Sciatic nerve (tissue), 2 donors: ENCODE data around the gene PCSK5. TPM values are rescaled to one million over a fixed set of nuclear protein-coding genes. Genes with fewer than 3 reads are reported as not detected.

Experiments used
- ATAC-seq: fragments of 200-7000 bp; cut with Tn5 transposase; one replicate; pipeline ENCODE4 v1.9.1; 2020; ENCODE audit warnings: mild to moderate bottlenecking, moderate library complexity
- DNase-seq: peaks from one replicate; pipeline ENCODE4 v3.0.0-alpha.2; 2020; ENCODE audit warnings: low spot score
- intact Hi-C: fragments of 100-400 bp; cut with DNase I; formaldehyde crosslinking; loops from one replicate; pipeline ENCODE4 v1.14.2; 2022
- total RNA-seq: library from RNA; stranded (reverse); fragmentation: NEBNext Ultra II Directional; extraction: Animal tissue kit (Norgen Biotek cat#: 25700); gene quantifications from one replicate; pipeline ENCODE4 v1.2.1, GENCODE V29; 2021
- donor health status: DM: no; HTN: no; CAD: no.
- donor health status: DM: no; HTN: no; CAD: no.

Gene PCSK5
- total RNA-seq, 1 donor from 2014 or later, result 18.8 TPM

DNA sequence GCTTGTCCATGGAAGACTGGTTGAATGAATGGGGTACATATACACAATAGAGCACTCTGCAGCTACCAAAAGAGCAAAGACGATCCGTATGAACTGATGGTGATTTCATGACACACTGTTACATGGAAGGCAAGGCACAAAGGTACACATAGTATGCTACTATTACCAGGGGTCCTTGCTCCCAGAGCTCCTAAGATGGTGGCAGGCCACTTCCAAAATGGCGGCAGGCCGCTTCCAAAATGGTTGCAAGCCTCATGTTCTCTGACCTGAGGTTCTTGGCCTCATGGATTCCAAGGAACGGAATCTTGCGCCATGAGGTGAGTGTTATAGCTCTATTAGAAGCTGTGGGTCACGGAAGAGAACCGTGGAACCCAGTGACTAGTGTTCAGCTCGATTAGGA, 356.2 kb downstream of the PCSK5 start:
- ATAC-seq (no peak), DNase-seq (no peak)
- intact Hi-C loops, result no loop called here

DNA sequence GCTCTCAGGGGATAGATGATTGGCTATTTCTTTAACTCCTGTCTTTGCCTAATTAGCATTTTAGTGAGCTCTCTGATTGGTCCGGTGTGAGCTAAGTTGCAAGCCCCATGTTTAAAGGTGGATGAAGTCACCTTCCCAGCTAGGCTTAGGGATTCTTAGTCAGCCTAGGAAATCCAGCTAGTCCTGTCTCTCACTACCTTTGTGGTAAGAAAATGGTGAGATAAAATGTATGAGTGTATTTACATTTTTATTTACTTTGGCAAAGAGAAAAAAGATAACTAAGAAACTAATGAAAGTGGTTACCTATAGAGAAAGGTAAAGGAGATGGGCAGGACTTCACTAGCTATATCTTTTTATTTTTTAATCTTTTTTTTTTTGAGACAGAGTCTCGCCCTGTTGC, 357.0 kb downstream of the PCSK5 start:
- DNase-seq (no peak), ATAC-seq (no peak)
- intact Hi-C loops, result no loop called here

DNA sequence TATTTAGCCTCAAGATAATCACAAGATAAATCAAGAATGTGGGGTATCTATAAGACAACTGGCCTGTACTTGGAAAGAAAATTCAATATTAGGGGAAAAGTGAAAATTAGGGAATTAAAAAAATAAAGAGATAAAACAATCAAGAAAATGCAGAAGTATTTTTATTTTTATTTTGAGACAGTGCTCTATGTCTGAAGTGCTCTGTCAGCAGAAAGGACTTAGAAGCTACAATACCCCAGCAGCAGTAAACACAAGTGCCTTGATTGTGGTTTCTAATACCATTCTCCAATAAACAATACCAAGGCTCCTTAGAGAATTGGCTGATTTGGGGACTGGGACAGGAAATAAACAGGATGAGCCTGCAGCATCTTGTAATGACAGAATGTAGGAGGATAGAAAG, 358.8 kb downstream of the PCSK5 start:
- no peak for ATAC-seq
- DNase-seq, result no peak
- intact Hi-C loops, result no loop called here

DNA sequence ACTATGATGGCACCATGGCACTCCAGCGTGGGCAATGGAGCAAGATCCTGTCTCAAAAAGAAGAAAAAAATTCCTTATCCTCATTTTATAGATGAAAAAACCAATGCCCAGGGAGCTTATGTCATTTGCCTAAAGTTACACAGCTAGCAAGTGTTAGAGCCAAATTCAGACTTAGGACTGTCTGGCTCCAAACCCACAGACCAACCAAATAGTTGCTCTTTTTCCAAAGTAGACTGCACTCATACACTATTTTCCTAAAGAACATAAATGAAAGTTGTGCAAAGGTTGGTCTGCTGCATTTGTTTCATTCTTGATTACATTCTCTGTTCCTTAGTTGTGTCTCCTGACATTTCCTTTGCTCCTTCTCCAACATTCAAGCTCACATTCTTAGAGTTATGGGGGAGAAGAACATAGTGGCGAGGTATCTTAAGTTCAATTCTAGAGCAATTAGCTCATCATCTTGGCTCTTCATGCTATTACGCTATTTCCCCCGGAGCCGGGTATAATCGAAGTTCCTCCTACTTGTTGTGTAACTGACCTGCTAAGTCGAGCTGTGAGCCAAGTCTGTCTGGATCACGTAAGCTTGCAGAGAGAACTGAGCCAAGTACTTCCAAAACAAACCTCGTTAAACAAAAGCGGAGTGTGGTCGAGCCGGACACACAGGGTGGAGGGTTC, 365.4 kb downstream of the PCSK5 start:
- intact Hi-C loops, result no loop called here
- ATAC-seq (peak; percentile 98), DNase-seq (peak; percentile 71)

DNA sequence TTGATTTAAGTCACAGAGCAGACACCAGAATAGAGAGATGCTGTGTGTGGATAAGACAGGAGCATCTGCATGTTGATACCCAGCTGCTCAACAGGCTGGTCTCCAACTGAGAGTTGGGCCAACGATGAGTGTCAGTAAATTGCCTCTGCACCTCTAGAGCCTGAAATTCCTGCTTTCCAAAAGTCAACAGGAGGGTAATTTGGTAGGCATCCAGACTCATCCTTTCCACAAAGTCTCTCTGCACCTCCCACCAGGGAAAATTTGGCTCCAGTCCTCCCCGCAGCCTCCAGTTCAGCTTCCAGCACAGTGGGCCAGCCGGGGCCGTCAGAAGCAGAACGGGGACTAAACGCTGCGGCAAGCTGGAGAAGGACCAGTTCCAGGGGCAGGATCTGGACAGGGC, 366.8 kb downstream of the PCSK5 start:
- ATAC-seq (peak; percentile 46), DNase-seq (peak; percentile 59)
- intact Hi-C loops, result no loop called here

DNA sequence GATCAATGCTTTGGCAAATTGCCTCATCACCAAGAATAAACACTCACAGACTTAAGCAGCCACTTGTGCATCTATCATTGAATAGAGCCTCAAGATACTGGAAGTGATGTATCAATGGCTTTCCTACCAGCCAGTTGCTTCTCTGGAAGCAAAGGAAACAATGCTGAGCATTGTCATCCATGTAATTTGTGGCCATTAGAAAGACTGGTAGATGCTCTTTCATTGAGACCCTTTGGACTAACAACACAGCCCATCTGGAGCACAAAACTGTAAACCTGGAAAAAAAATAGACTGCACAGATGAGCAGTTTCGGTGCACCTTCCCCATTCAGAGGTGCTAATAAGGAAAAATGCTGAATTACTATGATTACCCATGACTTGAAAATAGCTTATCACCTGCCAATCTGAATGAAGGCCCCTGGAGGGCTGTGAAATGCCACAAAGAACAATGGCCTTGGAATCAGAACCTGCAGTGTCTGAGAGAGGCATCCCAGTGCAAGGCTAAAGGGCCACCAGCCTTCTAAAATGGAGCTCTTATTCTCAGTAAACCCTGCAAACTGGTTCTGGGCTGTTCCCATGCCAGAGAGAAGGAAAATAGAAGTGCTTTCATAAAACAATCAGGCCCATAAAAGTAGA, 376.3 kb downstream of the PCSK5 start:
- ATAC-seq, result peak; percentile 20
- intact Hi-C loops, result no loop called here
- DNase-seq, result no peak

DNA sequence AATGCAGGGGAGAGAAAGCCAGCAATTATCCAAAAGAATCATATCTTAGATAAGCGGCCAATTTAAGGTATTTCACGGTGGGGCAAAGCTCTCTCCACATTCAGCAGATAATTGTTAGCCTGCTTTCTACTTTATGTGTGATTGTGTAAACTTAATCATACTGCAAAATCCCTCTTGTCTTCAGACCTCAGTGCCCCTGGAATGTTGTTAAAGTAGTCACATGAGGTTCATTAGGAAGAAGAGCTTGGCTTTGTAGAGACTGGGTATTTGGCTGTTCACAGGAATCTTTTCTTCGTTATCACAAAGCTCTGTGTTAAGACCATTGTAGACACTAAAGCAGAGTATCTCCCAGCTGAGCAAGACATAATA, 376.8 kb downstream of the PCSK5 start:
- DNase-seq (no peak), ATAC-seq (peak; percentile 24)
- intact Hi-C loops, result no loop called here

DNA sequence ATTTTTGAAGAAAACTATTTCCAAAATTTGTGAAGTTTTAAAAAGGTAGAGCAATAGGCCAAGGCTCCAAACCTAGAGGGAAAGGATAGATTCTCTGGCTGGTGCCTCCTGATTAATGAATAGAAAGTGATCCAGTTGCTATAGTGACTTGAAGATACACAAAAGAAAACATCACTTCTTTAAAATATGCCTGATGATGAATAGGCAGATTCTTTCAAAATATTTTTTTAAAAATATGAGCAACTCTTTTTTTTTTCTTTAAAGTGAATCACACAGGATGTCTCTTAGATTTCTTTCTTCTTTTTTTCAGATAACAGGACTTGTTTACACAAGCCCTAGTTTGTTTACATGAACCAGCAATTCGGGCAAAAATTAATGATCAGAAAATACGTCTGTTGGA, 379.3 kb downstream of the PCSK5 start:
- ATAC-seq (no peak), DNase-seq (no peak)
- intact Hi-C loops, result no loop called here

DNA sequence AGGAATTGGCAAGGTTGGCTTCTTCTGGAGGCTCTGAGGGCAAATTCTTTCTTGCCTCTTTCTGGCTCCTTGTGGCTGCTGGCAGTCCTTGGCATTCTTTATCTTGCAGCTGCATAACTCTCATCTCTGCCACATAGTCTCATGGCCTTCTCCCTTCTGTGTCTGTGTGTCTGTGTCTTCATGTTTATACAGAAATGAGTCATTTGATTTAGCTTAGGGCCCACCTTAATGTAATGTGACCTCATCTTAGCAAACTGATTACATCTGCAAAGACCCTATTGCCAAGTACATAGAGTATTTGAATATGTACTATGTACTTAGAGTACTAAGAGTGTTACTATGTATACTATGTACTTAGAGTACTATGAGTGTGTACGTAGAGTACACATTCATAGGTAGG, 381.3 kb downstream of the PCSK5 start:
- ATAC-seq (no peak), DNase-seq (no peak)
- intact Hi-C loops, result no loop called here

DNA sequence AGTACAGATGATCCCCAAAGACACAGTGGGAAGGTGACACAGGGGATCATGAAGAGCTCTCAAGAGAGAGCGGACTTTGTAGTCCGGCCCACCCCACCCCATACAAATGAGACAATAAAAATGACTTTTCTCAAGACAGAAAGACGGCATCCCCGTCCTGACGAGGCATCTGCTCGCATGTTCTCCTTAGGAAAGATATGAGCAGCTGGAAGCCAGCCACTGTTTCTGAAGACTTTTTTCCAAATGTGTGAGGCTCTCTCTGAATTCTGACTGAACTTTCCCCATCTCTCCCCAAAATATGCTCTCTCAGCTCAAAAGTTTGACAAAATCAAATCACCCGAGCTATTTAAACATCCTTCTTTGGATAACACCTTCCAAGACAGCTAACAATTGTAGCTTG, 398.6 kb downstream of the PCSK5 start:
- intact Hi-C loops, result no loop called here
- ATAC-seq, result no peak

DNA sequence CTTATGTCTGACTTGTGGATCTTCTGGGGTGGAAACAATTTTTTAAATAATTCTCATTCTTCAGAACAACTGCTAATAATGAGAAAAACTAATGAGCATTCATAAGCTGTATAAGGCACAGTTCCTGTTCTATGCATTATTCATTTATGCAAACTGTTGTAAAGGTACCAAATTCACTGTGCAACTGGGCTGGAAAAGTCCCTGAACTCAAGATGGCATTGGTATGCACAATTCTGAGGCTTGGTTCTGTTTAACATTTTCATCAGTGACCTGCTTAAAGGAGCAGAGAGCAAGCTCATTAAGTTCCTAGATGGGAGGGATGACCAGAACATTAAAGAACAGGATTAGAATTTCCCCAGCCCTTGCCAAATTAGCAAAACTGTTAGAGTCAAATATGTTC, 399.2 kb downstream of the PCSK5 start:
- DNase-seq, result no peak
- ATAC-seq, result no peak
- intact Hi-C loops, result no loop called here

More for the DNA sequence above, 398.6 kb downstream of the PCSK5 start:
- no peak for DNase-seq

DNA sequence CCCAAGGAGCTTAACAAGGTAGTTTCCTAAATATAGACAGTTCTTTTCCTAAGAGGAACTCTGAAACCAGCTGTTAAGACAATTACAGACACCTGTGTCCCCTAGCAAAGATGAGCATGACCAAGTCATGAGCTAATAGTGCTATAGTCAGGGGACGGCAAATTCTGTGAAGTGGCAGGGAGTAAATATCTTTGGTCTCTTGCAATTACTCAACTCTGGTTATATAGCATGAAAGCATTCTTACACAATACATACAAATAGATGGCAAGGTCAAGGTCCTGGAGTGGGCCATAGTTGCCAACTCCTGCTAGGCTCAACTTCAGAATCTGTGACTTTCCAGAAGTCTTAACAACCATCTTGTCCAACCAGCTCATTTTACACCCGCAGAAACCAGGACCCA, 400.1 kb downstream of the PCSK5 start:
- DNase-seq (no peak), ATAC-seq (no peak)
- intact Hi-C loops, result no loop called here

DNA sequence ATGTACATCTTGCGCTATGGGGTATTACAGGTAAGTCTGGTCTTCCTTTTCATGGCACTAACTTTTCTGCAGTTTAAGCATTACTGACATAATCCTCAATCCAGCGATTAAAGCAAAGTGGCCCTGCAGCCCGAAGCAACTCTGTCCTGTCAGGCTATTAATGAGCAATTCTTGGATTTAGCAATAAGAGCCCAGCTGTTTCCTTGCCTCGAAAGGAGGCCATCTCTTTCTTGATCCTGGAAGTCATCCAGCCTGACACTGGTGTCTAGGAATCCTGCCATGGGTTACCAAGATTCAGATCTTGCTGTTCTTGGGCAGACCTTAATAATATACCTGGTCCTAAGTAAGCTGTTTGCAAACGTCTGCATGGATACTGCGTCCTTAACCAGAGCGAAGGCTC, 401.8 kb downstream of the PCSK5 start:
- intact Hi-C loops, result no loop called here
- ATAC-seq, result peak; percentile 56
- no peak for DNase-seq

DNA sequence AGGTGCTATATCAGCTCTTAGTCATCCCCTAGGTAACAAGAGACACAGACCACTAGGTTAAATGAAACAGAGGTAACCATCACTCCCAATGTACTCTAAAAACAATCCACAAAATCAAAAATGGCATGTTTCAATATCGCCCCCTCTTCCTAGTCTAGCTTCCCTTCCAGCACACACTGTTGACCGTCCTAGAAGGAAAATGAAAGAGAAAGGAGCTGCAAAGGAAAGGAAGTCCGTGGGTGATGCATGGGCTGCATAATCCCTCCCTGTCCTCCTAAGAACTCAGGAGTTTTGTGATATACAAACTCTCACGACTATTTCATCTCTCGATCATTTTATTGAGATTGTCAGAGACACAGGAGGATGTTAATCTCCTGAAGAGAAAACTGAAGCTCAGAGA, 402.2 kb downstream of the PCSK5 start:
- intact Hi-C loops, result no loop called here
- ATAC-seq (no peak), DNase-seq (no peak)

DNA sequence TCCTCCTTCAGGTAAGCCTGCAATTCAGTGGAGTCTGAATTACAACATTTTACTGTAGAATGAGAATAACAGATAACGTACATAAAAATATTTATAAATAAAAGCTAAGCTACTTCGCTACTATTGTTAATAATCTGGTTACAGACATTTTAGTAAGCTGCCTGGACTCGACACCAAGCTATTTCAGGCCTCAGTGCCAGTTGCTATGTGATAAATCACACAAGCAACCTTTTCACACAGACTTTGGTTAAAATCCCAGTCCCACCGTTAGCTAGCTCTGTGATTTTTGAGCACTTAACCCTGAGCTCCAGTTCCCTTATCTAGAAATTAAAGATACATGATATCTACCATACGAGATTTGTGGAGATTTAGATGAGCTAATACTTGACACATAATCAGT, 403.8 kb downstream of the PCSK5 start:
- intact Hi-C loops, result no loop called here
- no peak for ATAC-seq
- DNase-seq, result no peak

DNA sequence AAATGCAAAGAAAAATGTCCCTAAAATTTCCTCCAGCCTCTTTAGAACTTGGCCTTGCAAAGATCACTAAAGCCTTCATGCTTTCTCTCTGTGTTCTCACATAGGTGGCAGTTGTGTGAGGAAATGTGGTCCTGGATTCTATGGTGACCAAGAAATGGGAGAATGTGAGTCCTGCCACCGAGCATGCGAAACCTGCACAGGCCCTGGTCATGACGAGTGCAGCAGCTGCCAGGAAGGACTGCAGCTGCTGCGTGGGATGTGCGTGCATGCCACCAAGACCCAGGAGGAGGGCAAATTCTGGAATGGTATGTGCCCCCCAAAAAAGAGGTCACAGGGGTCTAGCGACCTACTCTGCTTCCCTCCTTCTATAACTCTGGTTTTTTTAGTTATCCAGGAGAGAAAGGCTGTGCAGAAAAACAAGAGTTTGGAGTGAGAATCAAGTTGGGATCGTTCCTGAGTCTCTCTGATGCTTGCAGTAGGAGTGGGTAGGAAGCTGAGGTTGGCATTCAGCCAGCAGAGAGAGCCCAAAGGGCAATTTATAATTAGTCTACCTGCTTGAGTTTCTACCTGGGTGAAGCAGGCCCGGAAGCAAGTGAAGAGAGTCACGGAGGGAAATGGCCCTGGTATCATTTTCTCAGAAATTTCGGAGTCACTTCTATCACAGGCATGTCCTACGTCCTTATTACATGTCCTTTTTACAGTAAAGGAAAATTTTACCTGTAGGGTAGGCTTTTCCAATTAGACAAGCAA, 406.3 kb downstream of the PCSK5 start:
- intact Hi-C loops, result no loop called here
- no peak for DNase-seq
- no peak for ATAC-seq

DNA sequence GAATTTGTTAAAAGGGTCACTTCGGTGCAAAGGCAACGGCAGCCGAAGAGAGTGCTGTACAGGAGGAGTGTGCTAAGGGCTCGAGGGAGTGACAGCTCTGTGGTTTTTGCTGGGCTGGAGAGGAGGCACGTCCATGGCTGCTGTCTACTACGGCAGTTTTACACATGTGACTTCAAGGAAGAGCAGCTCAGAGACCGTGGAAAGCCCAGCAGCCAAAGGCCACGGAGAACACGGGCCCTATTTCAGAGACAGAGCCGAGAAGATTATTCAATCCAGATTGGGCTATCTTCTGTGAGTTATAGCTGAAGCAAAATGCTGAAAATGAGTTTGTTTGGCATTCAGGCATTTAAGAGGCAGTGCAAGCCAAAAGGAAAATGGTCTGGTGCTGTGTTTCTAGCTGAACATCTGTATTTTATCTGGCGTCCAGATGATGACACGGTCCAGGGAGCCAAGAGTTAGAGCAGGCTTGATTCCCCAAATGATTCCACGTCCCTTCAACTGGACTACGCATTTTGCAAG, 407.3 kb downstream of the PCSK5 start:
- intact Hi-C loops, result no loop called here
- DNase-seq (peak; percentile 73), ATAC-seq (peak; percentile 95)

DNA sequence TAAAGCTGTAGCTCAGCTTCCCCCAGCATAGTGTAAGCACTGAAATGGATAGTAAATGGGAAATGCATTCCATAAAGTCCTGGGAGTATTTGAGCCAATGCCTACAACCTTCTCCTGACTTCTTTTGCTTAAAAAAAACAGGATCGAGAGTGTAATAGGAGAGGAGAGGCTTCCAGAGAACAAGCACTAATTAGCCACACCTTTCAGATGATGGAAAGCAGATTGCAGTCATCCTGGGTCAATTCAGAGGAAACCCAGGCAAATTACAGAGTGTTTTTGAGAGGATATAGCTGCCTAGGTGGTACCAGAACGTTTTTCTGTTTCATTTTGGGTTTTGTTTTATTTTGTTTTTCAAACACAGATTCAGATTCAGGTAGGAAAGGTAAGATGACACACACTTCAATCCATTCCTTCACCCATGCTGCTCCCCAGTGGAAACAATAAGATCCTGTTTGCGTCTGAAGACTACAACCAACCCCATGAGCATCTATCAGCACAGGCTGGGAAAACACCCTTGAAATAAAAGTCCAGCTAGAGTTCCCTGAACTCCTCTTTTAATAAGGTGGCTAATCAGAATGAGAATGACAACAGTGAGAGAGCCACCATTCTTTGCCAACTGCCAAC, 408.2 kb downstream of the PCSK5 start:
- peak; percentile 42 for ATAC-seq
- no peak for DNase-seq
- intact Hi-C loops, result no loop called here

DNA sequence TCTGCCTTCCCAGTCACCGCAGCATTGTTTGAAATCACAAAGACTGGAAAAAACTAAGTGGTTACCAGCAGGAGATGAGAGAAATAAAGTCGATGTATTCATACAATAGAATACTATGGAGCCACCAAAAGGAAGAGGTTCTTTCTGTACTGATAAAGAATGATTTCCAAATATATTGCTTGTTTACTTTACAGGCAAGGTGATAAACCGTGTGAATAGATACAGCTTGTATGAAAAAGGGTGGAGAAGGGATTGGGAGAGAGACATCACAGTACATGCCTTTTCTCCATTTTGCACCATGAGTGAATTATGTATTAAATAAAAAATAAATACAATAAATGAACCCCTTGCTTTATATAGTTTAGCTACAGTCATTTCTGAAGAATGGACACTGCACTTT, 412.1 kb downstream of the PCSK5 start:
- intact Hi-C loops, result no loop called here
- ATAC-seq (no peak), DNase-seq (no peak)
